Activated naive CD4-positive, alpha-beta T cell (primary cell): ENCODE results near the gene ZNF776.
"Not testable (repeated sequence)": the region's sequence is repeated elsewhere in the genome, so short reads cannot be mapped to it uniquely, and the experiment has no call there.

Experiments used
- DNase-seq, 4 experiments: peaks; one replicate each; lab custom pipeline; 2025; lab: John Stamatoyannopoulos, UW

Gene ZNF776

GRCh38 chr19:57746580-57747471 is at the start of gene ZNF776:
ZNF776 (plus strand) TSS chr19:57746815; CDS start chr19:57747059, 244 bp downstream.
- DNase-seq: peak; percentile 20 to 64 (median 52)

- no peak for DNase-seq
Measured at GRCh38 chr19:57701625-57702024, 45.0 kb upstream of the ZNF776 start.

DNA sequence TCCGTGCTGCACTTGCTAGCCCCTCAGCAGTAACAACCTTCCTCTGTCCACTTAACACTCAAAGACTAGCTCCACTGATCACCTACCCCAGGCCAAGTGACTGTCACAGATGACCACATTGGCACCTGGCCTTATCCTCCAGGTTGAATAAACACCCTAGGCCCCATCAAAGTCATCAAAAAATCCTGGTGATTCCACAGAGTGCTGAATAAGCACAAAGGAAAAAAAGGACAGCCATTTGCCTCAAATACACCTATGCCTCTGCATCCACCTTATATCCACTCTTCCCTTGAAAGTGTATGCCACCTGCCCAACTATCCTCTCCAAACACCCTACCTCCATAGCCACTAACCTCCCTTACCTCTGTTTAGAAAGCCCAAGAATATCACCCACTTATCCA is 40.3 kb upstream of the ZNF776 start:
- DNase-seq: no peak

GRCh38 chr19:57708641-57709361 is 37.8 kb upstream of the ZNF776 start, which contains the start of gene ZNF154:
ZNF154 (minus strand) TSS chr19:57709204; CDS start chr19:57708971, 233 bp downstream.
- DNase-seq: peak in 1 of 4 experiments; percentile 3

DNA sequence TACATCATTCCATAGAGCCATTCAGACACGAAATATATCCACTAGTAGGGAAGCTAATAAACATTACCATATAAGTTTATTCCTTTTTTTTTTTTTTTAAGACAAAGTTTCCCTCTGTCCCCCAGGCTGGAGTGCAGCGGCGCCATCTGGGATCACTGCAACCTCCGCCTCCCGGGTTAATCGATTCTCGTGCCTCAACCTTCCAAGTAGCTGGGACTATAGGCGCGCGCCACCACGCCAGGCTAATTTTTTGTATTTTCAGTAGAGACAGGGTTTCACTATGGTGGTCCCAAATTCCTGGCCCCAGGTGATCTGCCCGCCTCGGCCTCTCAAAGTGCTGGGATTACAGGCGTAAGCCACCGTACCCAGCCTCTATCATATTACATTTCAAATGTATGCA is 37.0 kb upstream of the ZNF776 start:
- no peak for DNase-seq

- no peak for DNase-seq
Measured at GRCh38 chr19:57712222-57712621, 34.4 kb upstream of the ZNF776 start.

DNA sequence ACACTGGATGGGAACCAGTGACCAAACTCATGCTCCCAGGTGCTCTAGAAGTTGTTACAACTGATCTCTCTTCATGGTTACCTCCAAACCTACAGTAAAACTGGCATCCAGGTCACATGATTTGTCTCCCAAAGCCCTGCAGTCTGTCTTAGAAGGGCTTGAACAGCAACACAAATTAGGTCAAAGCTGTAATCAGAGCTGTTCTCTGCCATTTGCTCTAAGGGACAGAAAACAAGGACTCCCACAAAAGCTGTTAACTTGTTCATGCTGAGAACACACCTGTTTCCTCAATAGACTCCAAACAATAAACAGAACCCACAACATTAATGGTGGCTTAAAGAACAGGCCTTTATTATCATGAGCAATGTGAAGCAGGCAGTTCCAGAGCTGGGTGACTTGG is 27.2 kb upstream of the ZNF776 start:
- no peak for DNase-seq

GRCh38 chr19:57719901-57720519 is 26.6 kb upstream of the ZNF776 start:
- no peak for DNase-seq

DNA sequence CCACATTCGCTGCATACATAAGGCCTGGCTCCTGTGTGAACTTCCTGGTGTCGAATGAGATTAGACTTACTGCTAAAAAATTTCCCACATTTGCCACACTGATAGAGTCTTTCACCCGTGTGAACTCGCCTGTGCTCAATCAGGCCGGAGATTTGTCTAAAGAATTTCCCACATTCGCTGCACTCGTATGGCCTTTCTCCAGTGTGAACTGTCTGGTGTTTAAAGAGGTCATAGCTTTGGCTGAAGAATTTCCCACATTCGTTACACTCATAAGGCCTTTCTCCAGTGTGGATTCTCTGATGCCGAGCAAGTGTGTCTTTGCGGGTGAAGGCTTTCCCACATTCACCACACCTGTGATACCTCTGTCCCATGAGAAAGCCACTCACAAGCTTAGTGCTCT is 25.7 kb upstream of the ZNF776 start:
- no peak for DNase-seq

DNA sequence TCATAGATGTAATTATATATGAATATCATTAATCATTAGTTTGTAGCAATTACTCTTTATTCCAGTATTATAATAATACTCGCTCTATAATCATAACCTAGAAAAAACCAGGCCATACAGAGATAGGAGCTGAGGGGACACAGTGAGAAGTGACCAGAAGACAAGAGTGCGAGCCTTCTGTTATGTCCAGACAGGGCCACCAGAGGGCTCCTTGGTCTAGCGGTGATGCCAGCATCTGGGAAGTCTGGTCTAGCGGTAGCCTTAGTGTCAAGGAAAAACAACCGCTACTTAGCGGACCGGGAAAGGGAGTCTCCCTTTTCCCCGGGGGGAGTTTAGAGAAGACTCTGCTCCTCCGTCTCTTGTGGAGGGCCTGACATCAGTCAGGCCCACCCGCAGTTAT is 8.3 kb upstream of the ZNF776 start:
- peak in 2 of 4 experiments; percentile 5 to 6 for DNase-seq

- DNase-seq: not testable (repeated sequence)
Measured at GRCh38 chr19:57738770-57739169, 7.8 kb upstream of the ZNF776 start.

- no peak for DNase-seq
Measured at GRCh38 chr19:57747472-57747807, 825 bp downstream of the ZNF776 start.

DNA sequence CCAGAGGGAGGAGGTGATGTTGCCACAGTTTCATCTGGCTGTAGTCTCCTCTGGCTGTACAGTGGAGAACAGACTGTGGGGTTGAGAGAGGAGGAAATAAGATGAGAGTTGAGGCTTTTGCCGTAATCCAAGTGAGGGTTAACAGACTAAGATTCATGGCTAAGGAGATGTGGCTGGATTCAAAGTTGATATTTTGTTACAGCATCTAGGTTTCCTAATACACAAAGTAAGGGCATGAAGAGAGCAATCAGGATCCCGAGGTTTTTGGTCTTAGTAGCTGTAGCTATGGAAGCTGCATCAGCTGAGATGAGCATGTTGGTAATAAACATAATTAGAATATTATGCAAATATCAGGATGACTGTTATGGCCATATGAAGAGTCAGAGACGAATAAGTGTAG is 1.4 kb downstream of the ZNF776 start:
- DNase-seq: no peak

- DNase-seq: no peak
Measured at GRCh38 chr19:57754091-57754673, 7.6 kb downstream of the ZNF776 start.

GRCh38 chr19:57755031-57755430 is 8.4 kb downstream of the ZNF776 start:
- DNase-seq: no peak

DNA sequence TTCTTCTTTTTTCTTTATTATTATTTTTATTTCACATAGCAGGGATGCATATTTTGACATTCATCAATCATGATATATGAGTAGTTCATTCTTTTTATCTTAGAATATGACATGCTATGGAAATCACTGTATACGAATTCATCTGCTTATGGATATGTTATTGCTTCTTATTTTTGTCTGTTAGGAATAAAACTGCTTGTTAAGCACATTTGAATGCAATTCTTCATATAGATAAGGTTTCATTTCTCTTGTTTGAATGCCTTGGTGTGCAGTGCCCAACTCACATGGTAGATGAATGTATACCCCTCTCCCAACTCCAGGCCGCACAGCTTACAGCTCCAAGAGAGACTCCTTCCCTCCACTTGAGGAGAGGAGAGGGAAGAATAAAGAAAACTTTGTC is 11.3 kb downstream of the ZNF776 start:
- no peak for DNase-seq

DNA sequence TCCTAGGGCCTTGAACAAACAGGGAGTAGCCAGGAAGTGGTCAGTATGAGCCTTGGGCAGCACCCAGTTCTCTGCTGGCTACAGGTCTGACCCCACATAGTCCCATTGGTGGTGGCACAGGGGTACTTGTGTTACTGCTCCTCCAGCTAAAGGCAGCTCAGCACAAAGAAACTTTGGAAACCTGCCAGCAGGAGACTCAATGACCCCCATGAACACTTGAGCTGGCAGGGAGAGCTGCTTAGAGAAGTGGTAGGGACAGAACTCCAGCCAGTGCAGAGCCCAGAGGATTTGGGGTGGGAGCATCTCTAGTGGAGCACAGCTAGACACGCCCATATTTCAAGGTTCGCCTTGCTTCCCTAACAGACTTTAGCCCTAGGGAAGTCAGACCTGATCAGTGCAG is 12.5 kb downstream of the ZNF776 start:
- no peak for DNase-seq

GRCh38 chr19:57769345-57770131 is 22.9 kb downstream of the ZNF776 start, which contains the start of gene ZNF586:
ZNF586 (plus strand) TSS chr19:57769676; CDS start chr19:57769843, 167 bp downstream.
- peak; percentile 55 to 79 (median 65) for DNase-seq

DNA sequence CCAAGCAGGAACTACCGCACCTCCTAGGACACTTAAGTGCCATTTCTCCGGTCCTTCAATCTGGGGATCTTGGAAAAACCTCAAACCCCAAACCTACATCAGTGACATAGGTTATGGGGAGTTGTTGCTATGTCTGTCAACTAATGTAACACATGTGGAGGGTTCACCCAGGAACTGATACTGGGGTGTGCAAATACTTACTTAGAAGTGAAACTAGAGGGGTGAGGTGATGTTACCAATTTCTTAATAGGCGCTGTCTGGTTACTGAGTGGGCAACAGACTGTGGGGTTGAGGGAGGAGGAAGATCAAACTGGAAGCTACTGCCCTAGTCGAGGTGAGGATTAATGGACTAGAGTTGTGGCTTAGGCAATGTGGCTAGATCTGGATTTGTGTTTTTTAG is 24.8 kb downstream of the ZNF776 start:
- no peak for DNase-seq

- DNase-seq: no peak
Measured at GRCh38 chr19:57773488-57773887, 26.9 kb downstream of the ZNF776 start.

GRCh38 chr19:57776764-57777296 is 30.2 kb downstream of the ZNF776 start:
- DNase-seq: no peak
